IMR-90 (cell line): ENCODE results near the gene TXLNA. TPM values are rescaled to one million over a fixed set of nuclear protein-coding genes. Genes with fewer than 3 reads are reported as not detected.

ENCODE experiments used
- ATAC-seq: fragments of 200-7000 bp; cut with Tn5 transposase; 2 replicates; pipeline ENCODE4 v1.9.1; 2020; ENCODE audit warnings: low read depth, mild to moderate bottlenecking, moderate library complexity
- BruUV-seq: library from RNA; stranded (reverse); fragments of 400-500 nt; replicated peaks from 2 replicates; lab custom pipeline; 2021; lab: Mats Ljungman, UMichigan
- CTCF ChIA-PET: fragments of 300-600 bp; formaldehyde crosslinking; extraction: SDS; loops from one replicate; lab custom pipeline; 2021; ENCODE audit warnings: antibody characterized with exemption; lab: Yijun Ruan, JAX
- POLR2A ChIA-PET: fragments of 300-600 bp; sonication (Branson Sonifier 250); formaldehyde crosslinking; loops from one replicate; lab custom pipeline; 2022; ENCODE audit warnings: antibody characterized with exemption; ENCODE audit not compliant: unreplicated experiment; lab: Charles Lee
- DNase-seq: peaks from one replicate; pipeline ENCODE4 v3.0.0; 2013
- H2AFZ ChIP-seq: replicated peaks from 2 replicates; pipeline ENCODE3; 2013; ENCODE audit warnings: low read length, mild to moderate bottlenecking; ENCODE audit not compliant: poor library complexity
- H2AK5ac ChIP-seq: 2 replicates; pipeline ENCODE4 v1.6.1; 2013; ENCODE audit warnings: low read depth, low read length, inconsistent platforms
- H2AK9ac ChIP-seq: replicated peaks from 2 replicates; pipeline ENCODE3; 2013; ENCODE audit warnings: mild to moderate bottlenecking, low read depth, low read length, moderate library complexity; ENCODE audit not compliant: poor library complexity
- H2BK120ac ChIP-seq: 2 replicates; pipeline ENCODE4 v1.6.1; 2013; ENCODE audit warnings: low read depth, low read length, inconsistent platforms
- H2BK15ac ChIP-seq: 3 replicates; pipeline ENCODE4 v1.6.1; 2013; ENCODE audit warnings: low read depth, low read length, inconsistent platforms
- H2BK20ac ChIP-seq: 2 replicates; pipeline ENCODE4 v1.6.1; 2013; ENCODE audit warnings: low read depth, mild to moderate bottlenecking, inconsistent platforms, low read length, moderate library complexity
- H2BK5ac ChIP-seq: 2 replicates; pipeline ENCODE4 v1.6.1; 2013; ENCODE audit warnings: mild to moderate bottlenecking, low read depth, low read length, inconsistent platforms; ENCODE audit not compliant: poor library complexity, severe bottlenecking
- H3K14ac ChIP-seq: replicated peaks from 2 replicates; pipeline ENCODE4 v1.6.1; 2013; ENCODE audit warnings: low read depth, low read length, inconsistent platforms
- H3K18ac ChIP-seq: 2 replicates; pipeline ENCODE4 v1.6.1; 2013; ENCODE audit warnings: low read depth, low read length, control low read depth
- H3K23ac ChIP-seq: 2 replicates; pipeline ENCODE4 v1.6.1; 2013; ENCODE audit warnings: low read depth, low read length, inconsistent platforms
- H3K27ac ChIP-seq: 2 replicates; pipeline ENCODE4 v1.5.1; 2013; ENCODE audit warnings: mild to moderate bottlenecking, control low read depth, low read length; ENCODE audit not compliant: insufficient read depth
- H3K27me3 ChIP-seq: 2 replicates; pipeline ENCODE4 v1.6.1; 2013; ENCODE audit warnings: low read length; ENCODE audit not compliant: control insufficient read depth, insufficient read depth
- H3K36me3 ChIP-seq: 2 replicates; pipeline ENCODE4 v1.6.1; 2013; ENCODE audit warnings: low read length, mixed read lengths; ENCODE audit not compliant: control insufficient read depth, insufficient read depth
- H3K4ac ChIP-seq: 2 replicates; pipeline ENCODE4 v1.6.1; 2013; ENCODE audit warnings: low read depth, low read length, inconsistent platforms
- H3K4me1 ChIP-seq: 2 replicates; pipeline ENCODE4 v1.6.1; 2013; ENCODE audit warnings: low read length, mixed read lengths; ENCODE audit not compliant: control insufficient read depth, insufficient read depth
- H3K4me2 ChIP-seq: 2 replicates; pipeline ENCODE4 v1.6.1; 2013; ENCODE audit warnings: low read depth, mild to moderate bottlenecking, control low read depth, low read length, moderate library complexity
- H3K4me3 ChIP-seq: 2 replicates; pipeline ENCODE4 v1.5.1; 2013; ENCODE audit warnings: low read depth, mild to moderate bottlenecking, control low read depth, low read length, moderate library complexity; ENCODE audit not compliant: insufficient read depth
- H3K56ac ChIP-seq: 2 replicates; pipeline ENCODE4 v1.6.1; 2013; ENCODE audit warnings: low read length, inconsistent platforms; ENCODE audit not compliant: insufficient read depth; ENCODE audit errors: extremely low read depth
- H3K79me1 ChIP-seq, 2 experiments: 2 replicates each; pipeline ENCODE4 v1.6.1; 2013; ENCODE audit warnings: low read length in 2 of 2, inconsistent platforms in 1 of 2, low read depth in 1 of 2
- H3K9ac ChIP-seq: 2 replicates; pipeline ENCODE4 v1.6.1; 2013; ENCODE audit warnings: low read depth, low read length, control low read depth
- H3K9me1 ChIP-seq: 2 replicates; pipeline ENCODE4 v1.6.1; 2013; ENCODE audit warnings: low read length, inconsistent platforms; ENCODE audit not compliant: insufficient read depth
- H3K9me3 ChIP-seq: 2 replicates; pipeline ENCODE4 v1.6.1; 2013; ENCODE audit warnings: low read length; ENCODE audit not compliant: control insufficient read depth, insufficient read depth
- H4K20me1 ChIP-seq: 2 replicates; pipeline ENCODE4 v1.6.1; 2013; ENCODE audit warnings: low read length, inconsistent platforms; ENCODE audit not compliant: insufficient read depth
- H4K5ac ChIP-seq: 2 replicates; pipeline ENCODE4 v1.6.1; 2013; ENCODE audit warnings: mild to moderate bottlenecking, low read depth, low read length, control low read depth
- H4K8ac ChIP-seq, 2 experiments: 2 replicates each; pipeline ENCODE4 v1.6.1; 2013; ENCODE audit warnings: low read depth in 2 of 2, low read length in 2 of 2, control low read depth in 1 of 2, inconsistent platforms in 1 of 2
- H4K91ac ChIP-seq: 2 replicates; pipeline ENCODE4 v1.6.1; 2013; ENCODE audit warnings: low read depth, low read length, inconsistent platforms; ENCODE audit not compliant: insufficient read depth
- MAZ ChIP-seq: IDR thresholded peaks from 2 replicates; pipeline ENCODE4 v1.6.1; 2012; ENCODE audit warnings: low read depth, mild to moderate bottlenecking, low read length, improper control_type of control experiment, moderate library complexity, borderline replicate concordance
- SMC3 ChIP-seq: fragments of 150-350 bp; IDR thresholded peaks from 2 replicates; pipeline ENCODE4 v1.6.1; 2016; ENCODE audit warnings: low read depth, mild to moderate bottlenecking, antibody characterized with exemption, low read length, moderate library complexity
- WGBS, 2 experiments: methylation state at CpG; one replicate each; pipeline versions ENCODE4 v1.1.5 to v1.1.7; 2013; ENCODE audit warnings: missing lambda C conversion rate in 2 of 2; ENCODE audit not compliant: insufficient read length in 1 of 2; ENCODE audit errors: extremely low coverage in 2 of 2; 5-methylcytosine and 5-hydroxymethylcytosine counted together
- dilution Hi-C: fragments of 300-500 bp; cut with HindIII; formaldehyde crosslinking; loops from one replicate; pipeline ENCODE4 v1.14.3; 2018; ENCODE audit warnings: low sequenced_read_pairs; ENCODE audit not compliant: unreplicated experiment
- in situ Hi-C: fragments of 300-500 bp; cut with MboI; formaldehyde crosslinking; loops from 3 replicates; pipeline ENCODE4 v1.14.3; 2019; ENCODE audit warnings: low sequenced_read_pairs, inconsistent platforms, mixed read lengths
- intact Hi-C: fragments of 100-400 bp; cut with micrococcal nuclease; formaldehyde crosslinking; loops from 2 replicates; pipeline ENCODE4 v1.10.0; 2022
- polyA plus RNA-seq, 3 experiments: library from polyadenylated mRNA; depleted of rRNA; stranded (reverse); fragments of >200 nt; gene quantifications; 2 replicates each; pipeline ENCODE4 v1.2.3, GENCODE V29; 2012; ENCODE audit warnings: low replicate concordance in 1 of 3
- total RNA-seq: library from RNA; depleted of rRNA; stranded (reverse); fragments of >200 nt; gene quantifications from 2 replicates; pipeline ENCODE4 v1.2.3, GENCODE V29; 2012

Gene TXLNA
- total and polyA plus RNA-seq, 2 of the 4 experiments (the other 2 are of a cell fraction) = 47.6 to 102 TPM

DNA sequence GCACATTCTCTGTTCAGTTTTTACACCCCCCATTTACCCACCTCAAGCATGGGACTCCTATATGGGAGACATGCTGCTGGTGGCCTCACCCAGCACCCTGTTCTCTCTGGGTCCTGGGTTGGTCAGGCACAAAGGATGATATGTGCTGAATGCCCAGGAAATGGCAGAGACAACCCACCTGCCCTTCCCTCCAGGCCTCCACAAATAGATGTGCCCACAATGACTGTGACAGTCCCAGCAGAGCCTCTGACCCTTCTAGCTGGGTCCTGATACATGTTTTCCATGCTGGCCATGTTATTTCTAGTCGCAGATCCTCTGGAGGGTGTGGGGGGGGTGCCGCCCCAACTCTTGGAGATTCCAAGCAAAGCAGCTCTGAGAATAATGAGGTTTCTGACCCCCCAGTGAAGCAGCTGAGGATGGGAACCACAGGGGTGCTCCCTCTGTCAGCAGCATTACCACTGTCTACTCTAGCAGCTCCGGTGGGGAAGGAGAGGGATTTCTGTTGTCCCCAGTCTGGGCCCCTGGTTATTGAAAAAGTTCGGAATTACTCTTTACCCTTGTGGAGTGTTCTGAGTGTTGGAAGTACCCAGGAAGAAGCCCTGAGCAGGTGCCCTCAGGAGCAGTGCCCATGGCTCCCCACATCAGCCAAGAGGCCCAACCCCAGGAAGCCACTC, 19.7 kb downstream of the TXLNA start (continued):
- TF ChIP-seq MAZ = no peak

DNA sequence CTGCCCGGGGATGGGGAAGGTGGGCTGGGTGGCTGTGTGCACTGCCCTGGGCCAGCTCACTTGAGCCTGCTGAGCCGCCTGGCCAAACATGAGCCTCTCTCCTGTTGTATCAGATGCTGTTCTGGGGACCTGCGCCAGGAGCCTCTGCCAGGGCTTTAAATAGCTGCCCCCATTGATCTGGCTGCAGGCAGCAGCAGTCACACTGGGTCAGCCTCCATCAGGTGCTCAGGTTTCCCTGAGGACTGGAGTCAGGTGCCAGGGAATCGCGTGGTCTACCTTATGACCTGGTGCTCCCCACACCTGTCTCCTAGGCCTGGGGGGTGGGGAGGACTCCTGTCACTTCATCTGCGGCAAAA, 20.2 kb downstream of the TXLNA start:
- H3K4me1 ChIP-seq = peaks cover 31% of the 10 kb centered on the region
- peak overlapping the region; percentile 94 for H2AFZ ChIP-seq
- intact Hi-C loops (no loop called here), in situ Hi-C loops (no loop called here), dilution Hi-C loops (no loop called here)
- H2BK20ac ChIP-seq = peak overlapping the region; percentile 2; the same call in 1 of the 2 replicates
- peak overlapping the region; percentile 78; the same call in 1 of the 2 replicates for H3K27ac ChIP-seq
- ChIA-PET CTCF (interaction anchor here (0.6 to 0.9 kb wide), 2 partner anchors 90 to 185 kb away, joined by 3 read pairs; no protein-coding TSS in a partner anchor), POLR2A (interaction anchor here (0.6 kb wide), 1 partner anchor 184 kb away, joined by 3 read pairs; no protein-coding TSS in a partner anchor)
- H2AK5ac ChIP-seq = peak overlapping the region; percentile 78
- ATAC-seq (0 out of 2 replicates have a peak, but pooled peaks have one; percentile 0), DNase-seq (peak; percentile 26)
- no peak overlapping the region for H4K5ac ChIP-seq
- peak overlapping the region; percentile 80 for H2BK5ac ChIP-seq
- peak overlapping the region in 1 of 2 experiments; percentile 88; a peak in 1 of 4 replicates for H4K8ac ChIP-seq
- peaks cover under 1 to 49% of the 10 kb centered on the region in 2 experiments; a peak in 2 of 4 replicates for H3K79me1 ChIP-seq
- BruUV-seq = no TSS peak
- H3K27me3 ChIP-seq = no peaks in the 10 kb centered on the region
- H2AK9ac ChIP-seq = peak overlapping the region; percentile 92
- peaks cover 16% of the 10 kb centered on the region; the same call in 1 of the 2 replicates for H3K9me1 ChIP-seq
- 39% methylated on average over 2 of the region's 6 CpGs; no CpG with 5 or more reads in 1 of the 2 experiments for WGBS, 2 experiments
- H3K18ac ChIP-seq = no peak overlapping the region
- 0 out of 2 replicates have a peak, but pooled peaks cover 3% of the 10 kb centered on the region for H4K20me1 ChIP-seq
- TF ChIP-seq SMC3 = no peak
- peak overlapping the region; percentile 63; the same call in 1 of the 2 replicates for H3K4me3 ChIP-seq
- peak overlapping the region; percentile 81 for H2BK120ac ChIP-seq
- no peak overlapping the region; the same call in 1 of the 2 replicates for H4K91ac ChIP-seq
- H3K36me3 ChIP-seq = peaks cover 37% of the 10 kb centered on the region
- no peak overlapping the region for H3K56ac ChIP-seq
- H3K9ac ChIP-seq = peak overlapping the region; percentile 72
- H2BK15ac ChIP-seq = no peak overlapping the region
- peak overlapping the region; percentile 60 for H3K4me2 ChIP-seq
- 0 out of 2 replicates have a peak overlapping the region, but pooled peaks have one; percentile 13 for H3K23ac ChIP-seq
- H3K14ac ChIP-seq = peak overlapping the region; percentile 75
- H3K9me3 ChIP-seq = no peaks in the 10 kb centered on the region
- peak overlapping the region; percentile 88 for H3K4ac ChIP-seq
